ENCODE data around the gene ABR. TPM values are rescaled to one million over a fixed set of nuclear protein-coding genes. Genes with fewer than 3 reads are reported as not detected.

The ABR gene
- total RNA-seq, 2 donors from 2014 or later: 243 to 326 TPM

- no peak for TF ChIP-seq CTCF (IDR thresholded peaks at IDR 0.05)
- no peaks in the 10 kb centered on the region for H3K36me3 ChIP-seq
- no peak overlapping the region for H3K9ac ChIP-seq (ENCODE audit: low read depth in 2 of 2, low read length in 2 of 2)
- H3K9me3 ChIP-seq: no peaks in the 10 kb centered on the region
- intact Hi-C loops (cut with DNase I): loop anchor here (5.0 kb wide), 1 partner anchor 93 kb away; no protein-coding TSS in a partner anchor
- no peaks in the 10 kb centered on the region for H3K27me3 ChIP-seq
- no peak overlapping the region for H3K27ac ChIP-seq
- peaks cover 3% of the 10 kb centered on the region for H3K4me1 ChIP-seq
- DNase-seq: no peak
- H3K4me3 ChIP-seq: no peak overlapping the region
These were observed 29.9 kb downstream of the ABR start for GRCh38 chr17:1149869-1150268.

- no peaks in the 10 kb centered on the region for H3K27me3 ChIP-seq
- peaks cover 3% of the 10 kb centered on the region for H3K4me1 ChIP-seq
- H3K9me3 ChIP-seq: no peaks in the 10 kb centered on the region
- peak; percentile 91 for DNase-seq
- H3K9ac ChIP-seq (ENCODE audit: low read depth in 2 of 2, low read length in 2 of 2): no peak overlapping the region
- no peak overlapping the region for H3K4me3 ChIP-seq
- H3K36me3 ChIP-seq: no peaks in the 10 kb centered on the region
- no peak overlapping the region for H3K27ac ChIP-seq
- peak; percentile 34 for TF ChIP-seq CTCF (IDR thresholded peaks at IDR 0.05)
- intact Hi-C loops (cut with DNase I): loop anchor here (5.0 kb wide), 1 partner anchor 90 kb away; no protein-coding TSS in a partner anchor
These were observed 32.1 kb downstream of the ABR start for GRCh38 chr17:1147664-1148063.

- no peak overlapping the region for H3K4me3 ChIP-seq
- H3K36me3 ChIP-seq: no peaks in the 10 kb centered on the region
- no peak overlapping the region for H3K9ac ChIP-seq (ENCODE audit: low read depth in 2 of 2, low read length in 2 of 2)
- peaks cover 3% of the 10 kb centered on the region for H3K4me1 ChIP-seq
- intact Hi-C loops (cut with DNase I): loop anchor here (5.0 kb wide), 1 partner anchor 89 kb away; no protein-coding TSS in a partner anchor
- no peak overlapping the region for H3K27ac ChIP-seq
- H3K9me3 ChIP-seq: no peaks in the 10 kb centered on the region
- TF ChIP-seq CTCF (IDR thresholded peaks at IDR 0.05): no peak
- DNase-seq: no peak
- no peaks in the 10 kb centered on the region for H3K27me3 ChIP-seq
These were observed 33.1 kb downstream of the ABR start for GRCh38 chr17:1146561-1147265.

GRCh38 chr17:1145311-1145986, 34.3 kb downstream of the ABR start:
- H3K36me3 ChIP-seq: no peaks in the 10 kb centered on the region
- DNase-seq: no peak
- TF ChIP-seq CTCF (IDR thresholded peaks at IDR 0.05): no peak
- H3K9ac ChIP-seq (ENCODE audit: low read depth in 2 of 2, low read length in 2 of 2): no peak overlapping the region
- H3K4me1 ChIP-seq: peaks cover 3% of the 10 kb centered on the region
- no peak overlapping the region for H3K4me3 ChIP-seq
- intact Hi-C loops (cut with DNase I): loop anchor here (5.0 kb wide), 1 partner anchor 88 kb away; no protein-coding TSS in a partner anchor
- no peaks in the 10 kb centered on the region for H3K27me3 ChIP-seq
- H3K27ac ChIP-seq: no peak overlapping the region
- no peaks in the 10 kb centered on the region for H3K9me3 ChIP-seq

- intact Hi-C loops (cut with DNase I): no loop called here
- no peak for TF ChIP-seq CTCF (IDR thresholded peaks at IDR 0.05)
- no peak overlapping the region for H3K9ac ChIP-seq (ENCODE audit: low read depth in 2 of 2, low read length in 2 of 2)
- H3K9me3 ChIP-seq: no peaks in the 10 kb centered on the region
- H3K27me3 ChIP-seq: no peaks in the 10 kb centered on the region
- H3K36me3 ChIP-seq: no peaks in the 10 kb centered on the region
- no peak for DNase-seq
- H3K27ac ChIP-seq: no peak overlapping the region
- no peak overlapping the region for H3K4me3 ChIP-seq
- H3K4me1 ChIP-seq: peaks cover 3% of the 10 kb centered on the region
These were observed 35.6 kb downstream of the ABR start for GRCh38 chr17:1144162-1144561.

Measured in colonic mucosa (tissue), 4 donors.